MCF 10A (cell line): ENCODE measurements around the gene UGT8. TPM values are rescaled to one million over a fixed set of nuclear protein-coding genes. Genes with fewer than 3 reads are reported as not detected.

Experiments
- Bru-seq: library from RNA; stranded (reverse); fragments of 400-500 nt; gene quantifications from one replicate; lab custom pipeline; 2021; lab: Mats Ljungman, UMichigan
- BruChase-seq, 2 experiments: library from RNA; stranded (reverse); fragments of 400-500 nt; gene quantifications; one replicate each; lab custom pipeline; 2021; lab: Mats Ljungman, UMichigan
- BruUV-seq: library from RNA; stranded (reverse); fragments of 400-500 nt; replicated peaks from 2 replicates; lab custom pipeline; 2021; lab: Mats Ljungman, UMichigan
- CTCF ChIA-PET: fragments of 300-600 bp; sonication (Branson Sonifier 250); formaldehyde crosslinking; extraction: SDS; loops from one replicate; lab custom pipeline; 2021; ENCODE audit warnings: antibody characterized with exemption, inconsistent platforms; lab: Yijun Ruan, JAX
- POLR2A ChIA-PET: fragments of 300-600, 350-650 bp; sonication (Branson Sonifier 250); formaldehyde crosslinking; extraction: SDS; loops from one replicate; lab custom pipeline; 2020; ENCODE audit warnings: antibody characterized with exemption, inconsistent platforms; lab: Yijun Ruan, JAX
- DNase-seq: peaks from one replicate; pipeline ENCODE4 v3.0.0-alpha.2; 2018; ENCODE audit not compliant: unreplicated experiment
- H3K27ac Mint-ChIP-seq: one replicate; pipeline ENCODE4 v1.8.0; 2022; ENCODE audit warnings: mild to moderate bottlenecking, low read depth, mixed read lengths; ENCODE audit not compliant: unreplicated experiment
- H3K27me3 Mint-ChIP-seq: one replicate; pipeline ENCODE4 v1.8.0; 2022; ENCODE audit warnings: mixed read lengths; ENCODE audit not compliant: insufficient read depth, unreplicated experiment
- H3K36me3 Mint-ChIP-seq: one replicate; pipeline ENCODE4 v1.8.0; 2022; ENCODE audit warnings: mild to moderate bottlenecking, moderate library complexity, mixed read lengths; ENCODE audit not compliant: insufficient read depth, unreplicated experiment
- H3K4me1 Mint-ChIP-seq: one replicate; pipeline ENCODE4 v1.8.0; 2022; ENCODE audit warnings: mixed read lengths; ENCODE audit not compliant: insufficient read depth, unreplicated experiment
- H3K4me3 Mint-ChIP-seq: one replicate; pipeline ENCODE4 v1.8.0; 2022; ENCODE audit warnings: mild to moderate bottlenecking, moderate library complexity, mixed read lengths; ENCODE audit not compliant: unreplicated experiment
- H3K9me3 Mint-ChIP-seq: one replicate; pipeline ENCODE4 v1.8.0; 2022; ENCODE audit warnings: mixed read lengths; ENCODE audit not compliant: unreplicated experiment
- CTCF ChIP-seq: fragments of 200-600 bp; IDR thresholded peaks from one replicate; pipeline ENCODE4 v1.8.0; 2022; ENCODE audit warnings: antibody characterized with exemption, mild to moderate bottlenecking; ENCODE audit not compliant: unreplicated experiment
- intact Hi-C: fragments of 100-400 bp; cut with micrococcal nuclease; formaldehyde crosslinking; loops from 2 replicates; pipeline ENCODE4 v1.14.1; 2022
- long read RNA-seq: library from polyadenylated mRNA; stranded (forward); transcript quantifications from one replicate; pipeline ENCODE4 v2.0.0, GENCODE V29; 2022
- total RNA-seq: library from RNA; stranded (reverse); gene quantifications from 2 replicates; pipeline ENCODE4 v1.2.3, GENCODE V29; 2022

Gene UGT8, protein sequence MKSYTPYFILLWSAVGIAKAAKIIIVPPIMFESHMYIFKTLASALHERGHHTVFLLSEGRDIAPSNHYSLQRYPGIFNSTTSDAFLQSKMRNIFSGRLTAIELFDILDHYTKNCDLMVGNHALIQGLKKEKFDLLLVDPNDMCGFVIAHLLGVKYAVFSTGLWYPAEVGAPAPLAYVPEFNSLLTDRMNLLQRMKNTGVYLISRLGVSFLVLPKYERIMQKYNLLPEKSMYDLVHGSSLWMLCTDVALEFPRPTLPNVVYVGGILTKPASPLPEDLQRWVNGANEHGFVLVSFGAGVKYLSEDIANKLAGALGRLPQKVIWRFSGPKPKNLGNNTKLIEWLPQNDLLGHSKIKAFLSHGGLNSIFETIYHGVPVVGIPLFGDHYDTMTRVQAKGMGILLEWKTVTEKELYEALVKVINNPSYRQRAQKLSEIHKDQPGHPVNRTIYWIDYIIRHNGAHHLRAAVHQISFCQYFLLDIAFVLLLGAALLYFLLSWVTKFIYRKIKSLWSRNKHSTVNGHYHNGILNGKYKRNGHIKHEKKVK
- total RNA-seq (2.2 and 2.6 TPM in 2 replicates), Bru-seq, nascent RNA (percentile 33 among the genes with signal in this experiment), BruChase-seq, experiment 1, labeled RNA remaining after a 6-hour chase (percentile 31 among the genes with signal in this experiment), BruChase-seq, experiment 2, labeled RNA remaining after a 2-hour chase (percentile 30 among the genes with signal in this experiment)
- long read RNA-seq, full-length matches to known transcripts, result 8 of 11 reads
- long read RNA-seq, partial matches to known transcripts, result 2 of 11 reads
- long read RNA-seq, other reads (novel, unspliced or antisense), result 1 of 11 reads

DNA sequence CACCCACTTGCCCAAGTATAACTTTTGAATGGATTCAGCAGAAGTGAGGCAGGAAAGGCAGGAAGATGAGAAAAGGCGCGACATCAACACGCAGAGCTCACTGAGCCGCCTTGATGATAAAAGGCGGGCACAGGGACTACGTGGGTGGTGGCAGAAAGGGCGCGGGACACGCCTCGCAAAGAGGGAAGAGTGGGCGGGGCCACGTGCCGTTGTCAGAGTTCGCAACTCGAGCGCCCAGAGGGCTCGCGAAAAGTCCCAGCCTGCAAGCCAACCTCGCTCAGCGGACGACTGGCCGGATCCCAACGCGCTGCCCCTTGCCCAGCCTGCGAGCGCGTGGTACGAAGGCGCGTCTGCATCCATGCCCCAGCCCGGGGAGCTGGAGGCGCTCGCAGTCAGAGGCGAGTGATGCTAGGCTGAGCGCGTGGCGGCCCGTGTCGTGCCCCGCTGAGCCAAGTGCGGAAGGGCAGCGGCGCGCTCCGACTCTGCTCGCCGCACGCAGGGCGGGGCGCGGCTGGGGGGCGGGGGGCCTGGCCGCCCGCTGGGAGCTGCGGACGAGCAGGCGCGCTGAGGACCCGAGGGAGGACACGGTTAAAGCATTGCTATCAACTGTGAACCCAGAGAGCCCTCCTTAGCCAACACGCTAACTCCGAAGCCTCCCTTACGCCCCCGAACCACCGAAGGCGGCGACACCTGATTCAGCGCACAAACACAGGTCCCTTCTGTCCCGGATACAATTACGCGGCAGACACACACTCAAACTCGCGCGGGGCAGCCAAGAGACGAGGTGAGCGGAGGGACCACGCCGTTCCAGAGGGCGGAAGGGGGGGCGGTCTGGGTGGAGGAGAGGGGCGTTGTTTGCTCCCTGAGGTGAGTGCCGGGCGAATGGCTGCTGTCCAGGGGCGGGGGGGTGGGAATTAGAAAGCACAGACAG, at the start of gene UGT8:
Gene UGT8, plus strand, starts transcription at position 617 of the 931 bp plus-strand sequence. CDS start 24,074 bp downstream, outside the sequence.
- Mint-ChIP-seq H3K27ac (no peak within 1 kb of the TSS), H3K9me3 (no peaks in the 10 kb centered on the region), H3K4me3 (peak within 1 kb of the TSS; percentile 77), H3K4me1 (peaks cover 7% of the 10 kb centered on the region), H3K27me3 (peaks cover 67% of the 10 kb centered on the region), H3K36me3 (no peaks in the 10 kb centered on the region)
- CTCF ChIA-PET, result interaction anchor here (0.6 to 2.3 kb wide), 8 partner anchors 16 to 211 kb away, joined by 3 to 9 read pairs (median 3); no protein-coding TSS in a partner anchor
- DNase-seq, result peak; percentile 84
- POLR2A ChIA-PET, result interaction anchor here (0.5 to 2.6 kb wide), 13 partner anchors 9 to 210 kb away, joined by 3 to 13 read pairs (median 3); no protein-coding TSS in a partner anchor
- no peak for TF ChIP-seq CTCF
- intact Hi-C loops, result no loop called here
- BruUV-seq, result no TSS peak

GRCh38 chr4:114549638-114550037, 49.0 kb upstream of the UGT8 start:
- intact Hi-C loops, result no loop called here
- no peaks in the 10 kb centered on the region for H3K9me3 Mint-ChIP-seq
- DNase-seq, result no peak
- no peaks in the 10 kb centered on the region for H3K27me3 Mint-ChIP-seq
- CTCF ChIA-PET, result interaction anchor here (0.7 kb wide), 1 partner anchor 1005 kb away, joined by 3 read pairs; no protein-coding TSS in a partner anchor
- no peak overlapping the region for H3K27ac Mint-ChIP-seq
- no peaks in the 10 kb centered on the region for H3K36me3 Mint-ChIP-seq
- no peak for TF ChIP-seq CTCF
- H3K4me1 Mint-ChIP-seq, result no peaks in the 10 kb centered on the region
- no TSS peak for BruUV-seq
- H3K4me3 Mint-ChIP-seq, result no peak overlapping the region
- POLR2A ChIA-PET, result no interaction called here

DNA sequence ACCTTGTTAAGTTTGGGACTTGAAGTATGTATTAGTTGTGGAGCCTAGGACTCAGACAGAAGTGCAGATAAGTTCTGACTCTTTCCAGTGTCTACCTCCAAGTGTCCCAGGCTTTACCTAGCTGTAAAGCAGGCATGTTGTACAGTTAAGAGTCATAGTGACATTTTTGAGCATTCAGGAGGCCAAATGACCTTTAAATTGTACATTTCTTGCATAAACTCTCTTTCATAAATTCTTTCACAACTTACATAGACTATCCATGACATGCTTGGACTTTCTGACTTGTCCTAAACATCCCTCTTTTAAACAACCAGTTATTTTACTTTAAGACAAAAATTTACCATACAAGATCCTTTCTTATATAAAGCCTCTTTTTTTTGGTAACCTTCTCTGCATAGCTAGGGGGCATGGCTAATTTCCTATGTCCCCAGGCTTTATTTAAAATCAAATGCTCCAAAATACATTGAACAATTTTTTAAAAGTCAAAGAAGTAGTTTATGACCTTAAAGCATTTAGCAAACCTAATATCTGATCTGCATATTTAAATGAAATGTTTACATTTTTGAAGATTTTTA, 40.1 kb upstream of the UGT8 start:
- POLR2A ChIA-PET, result no interaction called here
- peak; percentile 43 for DNase-seq
- Mint-ChIP-seq H3K36me3 (no peaks in the 10 kb centered on the region), H3K27me3 (no peaks in the 10 kb centered on the region), H3K4me3 (no peak overlapping the region), H3K9me3 (no peaks in the 10 kb centered on the region), H3K27ac (no peak overlapping the region), H3K4me1 (peaks cover 4% of the 10 kb centered on the region)
- BruUV-seq, result no TSS peak
- TF ChIP-seq CTCF, result no peak
- CTCF ChIA-PET, result interaction anchor here (0.7 kb wide), 1 partner anchor 149 kb away, joined by 3 read pairs; no protein-coding TSS in a partner anchor
- intact Hi-C loops, result no loop called here
